ENCODE measurements around the gene SEMA4G. TPM values are rescaled to one million over a fixed set of nuclear protein-coding genes. Genes with fewer than 3 reads are reported as not detected.

The SEMA4G gene
- total RNA-seq, 1 experiment from 2014 or later = 8.5 TPM

- Histone ChIP-seq H2BK15ac (ENCODE audit: low read depth, low read length) (no peak overlapping the region), H3K4ac (ENCODE audit: low read depth, low read length) (no peak overlapping the region), H3K79me2 (ENCODE audit: insufficient read depth, low read length) (no peaks in the 10 kb centered on the region), H2AFZ (ENCODE audit: low read length) (no peak overlapping the region), H2BK120ac (ENCODE audit: low read depth, low read length, poor library complexity, severe bottlenecking) (no peak overlapping the region), H2BK5ac (ENCODE audit: insufficient read length, low read length) (no peak overlapping the region), H3K18ac (ENCODE audit: insufficient read length, low read depth, low read length) (no peak overlapping the region), H3K27ac (ENCODE audit: insufficient read length, low read depth, low read length) (no peak overlapping the region), H3K23ac (ENCODE audit: insufficient read length, low read depth, low read length) (no peak overlapping the region), H3K9ac (ENCODE audit: extremely low read depth, insufficient read length, low read length) (no peak overlapping the region), H4K20me1 (ENCODE audit: control insufficient read depth, insufficient read depth, insufficient read length) (no peaks in the 10 kb centered on the region), H2BK12ac (ENCODE audit: insufficient read length, low read depth, low read length) (no peak overlapping the region), H2AK5ac (ENCODE audit: insufficient read length, low read length) (no peak overlapping the region), H3K56ac (ENCODE audit: insufficient read length, low read depth, low read length) (no peak overlapping the region), H4K5ac (ENCODE audit: insufficient read length, low read depth, low read length) (no peak overlapping the region), H4K91ac (ENCODE audit: insufficient read length, low read depth, low read length) (no peak overlapping the region), H3K14ac (ENCODE audit: insufficient read depth, low read length) (no peak overlapping the region), H3K4me2 (ENCODE audit: insufficient read depth, insufficient read length, low read length) (no peak overlapping the region), H4K8ac (replicated peaks; ENCODE audit: insufficient read length, low read depth, low read length) (no peak overlapping the region), H3K23me2 (ENCODE audit: insufficient read length, low read depth, low read length, poor library complexity, severe bottlenecking) (no peaks in the 10 kb centered on the region), H3K4me1 (ENCODE audit: insufficient read depth, low read length) (no peaks in the 10 kb centered on the region), H3T11ph (ENCODE audit: low read length) (no peak overlapping the region), H2BK20ac (ENCODE audit: low read depth, low read length, poor library complexity, severe bottlenecking) (no peak overlapping the region), H3K27me3 (ENCODE audit: insufficient read depth, low read length) (no peaks in the 10 kb centered on the region), H3K9me3 (ENCODE audit: control insufficient read depth, low read depth, low read length) (no peaks in the 10 kb centered on the region), H3K79me1 (ENCODE audit: insufficient read depth, low read depth, low read length, poor library complexity, severe bottlenecking) (no peaks in the 10 kb centered on the region)
- Mint-ChIP-seq H3K4me1 (no peaks in the 10 kb centered on the region), H3K27me3 (ENCODE audit: low read depth) (no peaks in the 10 kb centered on the region; the same call in 1 of the 2 replicates), H3K9me3 (no peaks in the 10 kb centered on the region; a peak in 1 of 5 replicates), H3K4me3 (no peak overlapping the region), H3K36me3 (ENCODE audit: insufficient read depth in 1 of 3, low read depth in 3 of 3) (peaks cover 3 to 24% (median 21%) of the 10 kb centered on the region in 3 experiments; a peak in 5 of 7 replicates), H3K27ac (no peak overlapping the region)
- WGBS (ENCODE audit: extremely low coverage, insufficient read length, low lambda C conversion rate) = no CpG with 5 or more reads among the region's 16 CpGs
- no peak for TF ChIP-seq CTCF (conservative IDR thresholded peaks at IDR 0.05)
- DNase-seq = no peak
Measured at GRCh38 chr10:100979791-100980272, 10.5 kb downstream of the SEMA4G start.
